RCC 7860 (cell line): ENCODE data around the gene IFT122.

Source experiments
- DNase-seq: peaks from one replicate; pipeline ENCODE4 v3.0.0-alpha.2; 2015; ENCODE audit warnings: low spot score
- FAIRE-seq: peaks from 2 replicates; lab custom pipeline; 2012; peaks lifted over from hg19 to GRCh38; lab: Jason Lieb, UNC

The IFT122 gene

DNA sequence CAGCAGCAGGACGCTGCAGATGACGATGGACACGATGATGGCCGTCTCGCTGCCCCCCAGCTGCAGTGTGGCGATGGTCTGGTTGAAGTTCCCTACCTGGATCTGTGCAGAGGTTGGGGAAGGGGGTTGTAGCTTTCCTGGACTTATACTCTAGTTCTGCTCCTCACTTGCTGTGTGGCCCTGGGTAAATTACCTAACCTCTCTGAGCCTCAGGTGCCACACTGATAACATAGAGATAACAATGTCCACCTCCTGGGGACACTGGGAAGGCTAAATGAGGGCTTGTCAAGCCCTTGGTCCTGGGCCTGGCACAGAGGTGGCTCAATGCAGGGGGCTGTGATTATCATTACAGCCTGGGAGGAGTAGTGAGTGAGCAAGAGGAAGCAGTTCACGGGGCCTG, 129.8 kb downstream of the IFT122 start:
- FAIRE-seq: no peak

More for the DNA sequence above, 129.8 kb downstream of the IFT122 start:
- no peak for DNase-seq
